Measurements from ENCODE around the gene KTI12. TPM values are rescaled to one million over a fixed set of nuclear protein-coding genes. Genes with fewer than 3 reads are reported as not detected.
"Not testable (repeated sequence)": the region's sequence is repeated elsewhere in the genome, so short reads cannot be mapped to it uniquely, and the experiment has no call there.

The KTI12 gene
- total and polyA plus RNA-seq, 2 donors (not counting 3 experiments of a cell fraction or from before 2014, with no cell fraction given), result 10.0 to 12.7 TPM

GRCh38 chr1:52053862-52054261 lies 20.3 kb upstream of the KTI12 start:
- no TSS peak for BruUV-seq (replicated peaks)
- no peaks in the 10 kb centered on the region for H3K27me3 ChIP-seq (ENCODE audit: control insufficient read depth in 2 of 2, insufficient read depth in 2 of 2, low read length in 2 of 2)
- dilution Hi-C loops (cut with MboI; ENCODE audit: extremely low pct_ligation_motif_present, low sequenced_read_pairs), result no loop called here
- CTCF ChIA-PET, result interaction anchor here (1.1 kb wide), 1 partner anchor 157 kb away, joined by 4 read pairs; no protein-coding TSS in a partner anchor
- H3K36me3 ChIP-seq (ENCODE audit: control insufficient read depth in 2 of 2, extremely low read depth in 1 of 2, insufficient read depth in 2 of 2, low read length in 2 of 2), result peaks cover 0 to 4% of the 10 kb centered on the region in 2 experiments
- no peak overlapping the region for H3K27ac ChIP-seq (ENCODE audit: insufficient read depth, low read depth, low read length)
- FAIRE-seq, result no peak
- no peaks in the 10 kb centered on the region for H4K20me1 ChIP-seq (replicated peaks; ENCODE audit: control insufficient read depth, extremely low read depth, insufficient read depth, low read length)
- H3K9ac ChIP-seq (replicated peaks; ENCODE audit: extremely low read depth, insufficient read depth, low read length), result no peak overlapping the region
- TF ChIP-seq GATA2 (IDR thresholded peaks at IDR 0.05; ENCODE audit: insufficient read depth, insufficient read length, low read depth, low read length), result no peak
- H3K9me1 ChIP-seq (replicated peaks; ENCODE audit: control insufficient read depth, extremely low read depth, insufficient read depth, low read length), result no peaks in the 10 kb centered on the region
- POLR2A ChIA-PET, result no interaction called here
- peaks cover 39% of the 10 kb centered on the region for H3K79me2 ChIP-seq (ENCODE audit: control insufficient read depth, insufficient read depth, low read length)
- no peak for DNase-seq (ENCODE audit: low read depth, low spot score)
- H2AFZ ChIP-seq (ENCODE audit: low read depth, low read length), result no peak overlapping the region
- intact Hi-C loops (cut with micrococcal nuclease), result no loop called here
- H3K4me2 ChIP-seq (ENCODE audit: insufficient read depth, low read length), result peak overlapping the region; percentile 97
- peak overlapping the region in 1 of 3 experiments; percentile 93 for H3K4me3 ChIP-seq (replicated peaks in 1 of 3; ENCODE audit: insufficient read depth in 1 of 3, low read depth in 1 of 3, low read length in 3 of 3)
- H3K9me3 ChIP-seq (replicated peaks; ENCODE audit: control insufficient read depth, insufficient read depth, low read length), result no peaks in the 10 kb centered on the region
- H3K4me1 ChIP-seq (ENCODE audit: control insufficient read depth, extremely low read depth, insufficient read depth, low read length), result peaks cover 24% of the 10 kb centered on the region

- intact Hi-C loops (cut with micrococcal nuclease); H3K27ac ChIP-seq (ENCODE audit: insufficient read depth, low read depth, low read length); BruUV-seq (replicated peaks); H2AFZ ChIP-seq (ENCODE audit: low read depth, low read length); H3K4me3 ChIP-seq (replicated peaks in 1 of 3; ENCODE audit: insufficient read depth in 1 of 3, low read depth in 1 of 3, low read length in 3 of 3); H3K36me3 ChIP-seq (ENCODE audit: control insufficient read depth in 2 of 2, extremely low read depth in 1 of 2, insufficient read depth in 2 of 2, low read length in 2 of 2); H3K27me3 ChIP-seq (ENCODE audit: control insufficient read depth in 2 of 2, insufficient read depth in 2 of 2, low read length in 2 of 2); H3K9me1 ChIP-seq (replicated peaks; ENCODE audit: control insufficient read depth, extremely low read depth, insufficient read depth, low read length); FAIRE-seq; H3K4me2 ChIP-seq (ENCODE audit: insufficient read depth, low read length); H3K9ac ChIP-seq (replicated peaks; ENCODE audit: extremely low read depth, insufficient read depth, low read length); dilution Hi-C loops (cut with MboI; ENCODE audit: extremely low pct_ligation_motif_present, low sequenced_read_pairs); H4K20me1 ChIP-seq (replicated peaks; ENCODE audit: control insufficient read depth, extremely low read depth, insufficient read depth, low read length); H3K4me1 ChIP-seq (ENCODE audit: control insufficient read depth, extremely low read depth, insufficient read depth, low read length); DNase-seq (ENCODE audit: low read depth, low spot score); H3K9me3 ChIP-seq (replicated peaks; ENCODE audit: control insufficient read depth, insufficient read depth, low read length): not testable (repeated sequence)
- H3K79me2 ChIP-seq (ENCODE audit: control insufficient read depth, insufficient read depth, low read length), result peaks cover 22% of the 10 kb centered on the region
- CTCF ChIA-PET, result interaction anchor here (0.8 kb wide), 1 partner anchor 153 kb away, joined by 3 read pairs; no protein-coding TSS in a partner anchor
- POLR2A ChIA-PET, result interaction anchor here (0.6 kb wide), 1 partner anchor 10 kb away, joined by 3 read pairs; no protein-coding TSS in a partner anchor
Measured at GRCh38 chr1:52049337-52049736, 15.7 kb upstream of the KTI12 start.

DNA sequence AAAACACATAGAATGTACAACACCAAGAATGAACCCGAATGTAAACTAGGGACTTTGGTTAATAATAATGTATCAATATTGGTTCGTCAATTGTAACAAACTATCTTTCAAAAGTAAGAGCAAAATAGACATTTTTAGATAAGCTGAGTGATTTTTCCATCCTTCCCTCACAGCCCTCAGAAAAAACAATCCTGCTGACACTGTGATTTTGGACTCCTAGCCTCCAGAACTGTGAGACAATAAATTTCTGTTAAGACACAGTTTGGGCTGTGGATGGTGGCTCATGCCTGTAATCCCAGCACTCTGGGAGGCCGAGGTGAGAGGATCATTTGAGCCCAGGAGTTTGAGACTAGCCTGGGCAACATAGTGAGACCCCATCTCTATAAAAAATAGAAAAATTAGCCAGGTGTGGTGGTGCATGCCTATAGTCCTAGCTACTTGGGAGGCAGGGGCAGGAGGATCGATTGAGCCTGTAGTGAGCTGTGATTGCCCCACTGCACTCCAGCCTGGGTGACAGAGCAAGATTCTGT lies 12.1 kb upstream of the KTI12 start:
- H3K27me3 ChIP-seq (ENCODE audit: control insufficient read depth in 2 of 2, insufficient read depth in 2 of 2, low read length in 2 of 2); H3K9ac ChIP-seq (replicated peaks; ENCODE audit: extremely low read depth, insufficient read depth, low read length); FAIRE-seq; BruUV-seq (replicated peaks); CTCF ChIA-PET; H4K20me1 ChIP-seq (replicated peaks; ENCODE audit: control insufficient read depth, extremely low read depth, insufficient read depth, low read length); dilution Hi-C loops (cut with MboI; ENCODE audit: extremely low pct_ligation_motif_present, low sequenced_read_pairs); H3K4me2 ChIP-seq (ENCODE audit: insufficient read depth, low read length); H3K4me1 ChIP-seq (ENCODE audit: control insufficient read depth, extremely low read depth, insufficient read depth, low read length); intact Hi-C loops (cut with micrococcal nuclease); H2AFZ ChIP-seq (ENCODE audit: low read depth, low read length); H3K27ac ChIP-seq (ENCODE audit: insufficient read depth, low read depth, low read length); H3K9me1 ChIP-seq (replicated peaks; ENCODE audit: control insufficient read depth, extremely low read depth, insufficient read depth, low read length); H3K36me3 ChIP-seq (ENCODE audit: control insufficient read depth in 2 of 2, extremely low read depth in 1 of 2, insufficient read depth in 2 of 2, low read length in 2 of 2); DNase-seq (ENCODE audit: low read depth, low spot score); H3K9me3 ChIP-seq (replicated peaks; ENCODE audit: control insufficient read depth, insufficient read depth, low read length); H3K4me3 ChIP-seq (replicated peaks in 1 of 3; ENCODE audit: insufficient read depth in 1 of 3, low read depth in 1 of 3, low read length in 3 of 3): not testable (repeated sequence)
- peaks cover 19% of the 10 kb centered on the region for H3K79me2 ChIP-seq (ENCODE audit: control insufficient read depth, insufficient read depth, low read length)
- POLR2A ChIA-PET, result interaction anchor here (0.7 kb wide), 1 partner anchor 148 kb away, joined by 4 read pairs; no protein-coding TSS in a partner anchor
